Limb (tissue), 2 donors: Measurements from ENCODE around the gene TTC23L.
A peak's percentile ranks its signal among the peaks of the same experiment; 100 is the strongest.

Experiments
- DNase-seq, 2 donors: peaks; one replicate each; pipeline ENCODE4 v3.0.0-alpha.2; 2016; ENCODE audit errors: extremely low spot score in 2 of 2

TTC23L gene

GRCh38 chr5:34832568-34832967, 6.4 kb upstream of the TTC23L start:
- no peak for DNase-seq

GRCh38 chr5:34833090-34833489, 5.9 kb upstream of the TTC23L start:
- no peak for DNase-seq

- no peak for DNase-seq
These were observed 4.8 kb upstream of the TTC23L start for GRCh38 chr5:34833976-34834793.

DNA sequence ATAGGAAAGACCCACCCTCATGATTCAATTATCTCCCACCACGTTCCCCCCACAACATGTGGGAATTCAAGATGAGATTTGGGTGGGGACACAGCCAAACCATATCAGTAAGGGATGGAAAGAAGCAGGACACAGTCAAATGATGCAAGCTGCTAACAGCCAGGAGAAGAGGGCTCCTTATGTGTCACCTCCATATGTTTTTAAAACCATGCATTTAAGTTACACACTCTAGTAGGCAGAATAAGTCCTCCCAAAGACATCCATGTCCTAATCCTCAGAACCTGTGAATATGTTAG, 4.2 kb upstream of the TTC23L start:
- DNase-seq = no peak

GRCh38 chr5:34835664-34836063, 3.3 kb upstream of the TTC23L start:
- no peak for DNase-seq

GRCh38 chr5:34841816-34842215, 2.9 kb downstream of the TTC23L start:
- no peak for DNase-seq

- no peak for DNase-seq
These were observed 3.6 kb downstream of the TTC23L start for GRCh38 chr5:34842554-34842953.

GRCh38 chr5:34843497-34843896, 4.5 kb downstream of the TTC23L start:
- DNase-seq = no peak

DNA sequence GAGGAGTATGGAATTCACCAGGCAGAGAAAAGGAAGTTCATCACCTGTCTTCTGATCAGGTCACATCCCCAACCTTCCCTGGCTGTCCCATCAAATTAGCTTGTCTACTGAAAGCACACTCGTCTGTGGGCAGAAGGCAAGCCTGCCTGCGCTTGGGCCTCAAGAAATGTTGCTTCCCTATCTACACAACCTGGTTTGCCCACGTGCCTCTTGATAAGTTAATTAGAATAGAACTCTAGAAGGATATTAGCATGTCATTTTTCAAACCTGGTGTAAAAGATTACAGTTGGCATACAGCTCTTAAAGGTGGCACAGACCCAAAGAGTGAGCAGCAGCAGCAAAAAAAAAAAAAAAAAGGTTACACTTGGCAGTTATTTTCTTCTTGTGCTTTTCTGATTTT, 5.1 kb downstream of the TTC23L start:
- DNase-seq = no peak

- DNase-seq = no peak
These were observed 6.0 kb downstream of the TTC23L start for GRCh38 chr5:34844999-34845398.

GRCh38 chr5:34847056-34847455, 8.1 kb downstream of the TTC23L start:
- no peak for DNase-seq

- no peak for DNase-seq
These were observed 8.6 kb downstream of the TTC23L start for GRCh38 chr5:34847552-34847951.

DNA sequence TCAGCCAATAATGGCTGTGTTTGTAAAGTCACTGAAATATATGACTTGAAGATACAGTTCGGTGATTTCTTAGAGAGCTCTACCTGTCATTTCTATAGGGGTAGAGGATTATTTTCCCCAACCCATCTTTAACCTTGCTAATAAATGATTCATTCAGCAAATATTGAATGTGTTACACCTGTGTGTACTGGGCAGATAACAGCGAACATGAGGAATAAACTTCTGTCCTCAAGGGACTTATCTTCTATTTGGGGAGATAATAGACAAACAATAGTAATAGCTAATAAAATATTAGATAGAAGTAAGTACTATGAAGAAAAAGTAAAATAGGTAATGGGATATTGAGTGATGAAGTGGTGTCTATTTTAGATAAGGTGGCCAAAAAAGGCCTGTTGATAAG, 9.3 kb downstream of the TTC23L start:
- DNase-seq = no peak

- no peak for DNase-seq
These were observed 10.3 kb downstream of the TTC23L start for GRCh38 chr5:34849253-34849652.

GRCh38 chr5:34854459-34855174, 15.7 kb downstream of the TTC23L start:
- no peak for DNase-seq

DNA sequence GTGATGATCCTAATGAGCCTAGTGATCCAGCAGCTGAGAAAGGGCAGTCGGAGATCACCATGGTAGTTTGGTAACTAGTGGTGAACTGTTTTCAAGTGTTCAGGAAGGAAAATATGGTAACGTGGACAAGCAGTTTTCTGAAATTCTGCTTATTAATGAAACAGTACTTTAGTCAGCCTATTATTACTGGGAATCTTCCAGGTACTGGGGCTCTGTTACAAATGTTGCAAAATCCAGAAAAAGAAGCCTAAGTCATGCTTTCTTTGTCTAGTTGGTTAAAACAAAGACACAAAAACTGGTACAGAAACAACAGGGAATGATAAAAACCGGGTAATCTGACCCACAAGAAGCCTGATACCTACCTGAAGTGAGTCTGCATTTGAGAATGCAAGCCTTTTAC, 18.2 kb downstream of the TTC23L start:
- no peak for DNase-seq

DNA sequence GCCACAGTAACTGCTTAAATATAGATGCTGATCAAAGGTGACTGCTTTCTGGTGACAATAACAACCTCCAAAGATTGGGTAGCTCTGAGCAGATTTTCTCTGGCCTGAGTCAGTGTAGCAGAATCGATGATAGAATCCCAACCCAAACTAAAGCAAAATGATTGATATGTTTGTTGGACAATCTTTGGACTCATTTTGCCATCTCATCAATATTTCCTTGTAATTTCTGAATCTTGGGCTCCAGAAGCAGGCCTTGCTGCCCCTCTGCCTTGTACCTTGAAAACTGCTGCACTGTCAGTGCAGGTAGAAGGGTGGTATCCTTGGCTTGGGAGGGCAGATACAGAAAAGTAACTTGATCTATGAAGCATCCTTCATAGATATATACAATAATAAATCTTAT, 18.9 kb downstream of the TTC23L start:
- no peak for DNase-seq

DNA sequence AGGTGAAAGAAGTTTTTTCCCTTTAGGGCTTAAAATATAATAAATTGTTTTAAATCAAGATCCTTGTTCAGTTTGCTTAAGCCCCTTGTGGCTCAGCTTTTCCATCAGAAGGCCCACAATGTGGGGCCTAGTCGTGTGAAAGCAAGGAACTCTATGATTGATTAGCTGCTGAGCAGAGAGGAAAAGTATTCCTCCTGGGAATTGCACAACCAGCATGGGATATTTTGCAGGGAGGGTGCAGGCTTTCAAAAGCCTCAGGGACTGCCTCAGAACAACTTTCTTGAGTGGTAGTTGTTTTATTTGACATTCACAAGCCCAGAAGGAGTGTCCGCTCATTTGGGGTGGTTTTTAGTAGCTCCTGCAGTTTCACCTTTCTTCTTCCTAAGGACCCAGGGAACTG, 19.8 kb downstream of the TTC23L start:
- DNase-seq = no peak

- DNase-seq = no peak
These were observed 20.3 kb downstream of the TTC23L start for GRCh38 chr5:34859253-34859652.

DNA sequence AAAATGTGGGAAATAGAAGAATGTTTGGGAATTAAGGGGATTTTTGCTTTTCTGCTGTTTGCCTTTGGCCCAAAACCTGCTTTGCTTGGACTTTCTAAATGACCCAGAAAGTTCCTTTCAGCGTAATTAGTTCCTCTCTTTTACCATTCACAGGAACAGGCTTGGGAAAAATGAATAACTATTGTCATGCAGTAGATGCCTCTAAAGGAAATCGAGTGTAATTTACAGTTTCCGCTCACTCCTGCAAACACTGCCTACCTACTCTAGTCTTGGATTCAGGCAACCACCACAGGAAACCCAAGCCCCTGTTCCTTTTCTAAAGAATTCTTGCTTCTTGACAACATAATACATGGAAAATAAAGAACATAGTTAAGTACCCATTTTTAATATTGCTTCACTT, 25.0 kb downstream of the TTC23L start:
- no peak for DNase-seq

DNA sequence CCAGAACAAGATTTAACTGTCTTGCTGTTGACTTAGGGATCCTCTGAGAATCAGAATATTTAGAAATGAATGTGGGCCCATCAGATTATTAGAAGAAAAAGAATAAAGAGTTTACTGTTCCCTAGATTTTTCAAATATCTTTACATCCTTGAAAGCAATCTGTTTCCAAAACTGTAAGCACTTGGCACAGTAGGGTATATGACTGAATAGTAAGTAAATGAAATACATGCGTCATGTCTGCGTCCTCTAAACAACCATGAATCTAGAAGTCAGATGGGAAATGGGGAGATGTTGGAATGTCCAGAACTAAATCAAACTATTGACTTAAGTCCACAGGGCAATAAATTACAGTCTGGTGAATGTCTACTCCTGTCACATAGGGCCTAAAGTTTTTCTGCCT, 26.1 kb downstream of the TTC23L start:
- DNase-seq = peak in 1 of 2 donors; percentile 35

DNA sequence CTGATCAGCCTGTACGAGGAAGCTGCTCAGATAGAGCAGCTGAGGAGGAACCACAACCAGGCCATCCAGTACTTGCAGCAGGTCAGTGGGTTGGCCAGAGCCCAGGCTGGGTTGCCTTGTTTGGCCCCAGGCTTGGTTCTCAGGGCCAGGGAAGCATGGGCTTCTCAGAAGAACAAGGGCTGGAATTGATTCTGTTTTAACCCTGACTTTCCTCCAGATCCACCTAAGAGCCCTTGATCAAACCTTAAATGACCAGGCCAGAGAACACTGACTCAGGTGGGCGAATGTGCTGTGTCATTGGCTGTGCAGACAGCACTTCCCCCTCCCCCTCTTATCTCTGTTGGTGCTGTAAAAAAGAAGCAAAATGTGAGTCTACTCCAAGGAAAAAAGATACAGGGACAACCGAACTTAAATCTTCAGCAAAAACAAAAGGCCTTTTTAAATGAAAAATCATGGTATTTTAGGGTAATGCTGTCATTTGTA, 28.1 kb downstream of the TTC23L start:
- no peak for DNase-seq

DNA sequence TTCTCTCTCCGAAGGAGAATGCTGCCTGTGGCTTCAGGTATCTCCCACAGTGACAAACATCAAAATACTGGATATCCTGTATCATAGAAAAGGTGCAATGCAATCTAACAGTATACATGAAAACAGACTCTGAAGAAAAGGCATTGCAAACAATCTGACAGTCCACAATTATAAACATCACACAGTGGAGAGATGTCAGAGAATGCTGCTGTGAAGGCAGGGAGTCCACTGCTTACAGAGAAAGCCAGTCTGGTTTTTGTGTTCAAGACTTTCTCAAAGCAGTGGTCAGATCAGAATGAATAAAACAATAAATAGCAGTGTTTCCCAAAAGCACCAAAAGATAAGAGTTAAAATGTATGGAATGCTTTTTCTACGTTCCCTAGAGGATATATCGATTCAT, 28.7 kb downstream of the TTC23L start:
- no peak for DNase-seq
